C4-2B (cell line): Measurements from ENCODE around the gene CHST13.

Experiments
- ZFX ChIP-seq: fragments of 450-650 bp; IDR thresholded peaks from 2 replicates; pipeline ENCODE4 v1.6.1; 2017
- TF ChIP-seq, protein P1 (sequence below): fragments of 450-650 bp; conservative IDR thresholded peaks from 2 replicates; pipeline ENCODE4 v1.5.1; 2017; ENCODE audit warnings: mild to moderate bottlenecking

GRCh38 chr3:126527006-126527405 is 3.1 kb downstream of the CHST13 start:
- TF ChIP-seq, protein P1, sequence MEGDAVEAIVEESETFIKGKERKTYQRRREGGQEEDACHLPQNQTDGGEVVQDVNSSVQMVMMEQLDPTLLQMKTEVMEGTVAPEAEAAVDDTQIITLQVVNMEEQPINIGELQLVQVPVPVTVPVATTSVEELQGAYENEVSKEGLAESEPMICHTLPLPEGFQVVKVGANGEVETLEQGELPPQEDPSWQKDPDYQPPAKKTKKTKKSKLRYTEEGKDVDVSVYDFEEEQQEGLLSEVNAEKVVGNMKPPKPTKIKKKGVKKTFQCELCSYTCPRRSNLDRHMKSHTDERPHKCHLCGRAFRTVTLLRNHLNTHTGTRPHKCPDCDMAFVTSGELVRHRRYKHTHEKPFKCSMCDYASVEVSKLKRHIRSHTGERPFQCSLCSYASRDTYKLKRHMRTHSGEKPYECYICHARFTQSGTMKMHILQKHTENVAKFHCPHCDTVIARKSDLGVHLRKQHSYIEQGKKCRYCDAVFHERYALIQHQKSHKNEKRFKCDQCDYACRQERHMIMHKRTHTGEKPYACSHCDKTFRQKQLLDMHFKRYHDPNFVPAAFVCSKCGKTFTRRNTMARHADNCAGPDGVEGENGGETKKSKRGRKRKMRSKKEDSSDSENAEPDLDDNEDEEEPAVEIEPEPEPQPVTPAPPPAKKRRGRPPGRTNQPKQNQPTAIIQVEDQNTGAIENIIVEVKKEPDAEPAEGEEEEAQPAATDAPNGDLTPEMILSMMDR = no peak
- TF ChIP-seq ZFX = no peak
